Measurements from ENCODE around the gene MYBPC3. TPM values are rescaled to one million over a fixed set of nuclear protein-coding genes. Genes with fewer than 3 reads are reported as not detected.

The MYBPC3 gene
- total RNA-seq, 4 donors from 2014 or later, result 0.21 to 0.60 TPM; not detected in 2

- H3K4me3 ChIP-seq, result no peak overlapping the region
- TF ChIP-seq POLR2A (IDR thresholded peaks at IDR 0.05) (no peak), CTCF (IDR thresholded peaks at IDR 0.05) (no peak), EP300 (IDR thresholded peaks at IDR 0.05) (no peak)
- H3K27me3 ChIP-seq, result no peaks in the 10 kb centered on the region
- H3K4me1 ChIP-seq, result peaks cover 0 to 15% (median 0%) of the 10 kb centered on the region in 4 donors
- no peaks in the 10 kb centered on the region for H3K36me3 ChIP-seq
- H3K27ac ChIP-seq, result no peak overlapping the region
- DNase-seq (ENCODE audit: low spot score in 2 of 2), result no peak
- WGBS, 2 donors, result 82 to 90% methylated on average over 6 of the region's 6 CpGs
- no peaks in the 10 kb centered on the region for H3K9me3 ChIP-seq
Observed at GRCh38 chr11:47357985-47358730, 5.7 kb upstream of the MYBPC3 start.

- H3K27me3 ChIP-seq, result no peaks in the 10 kb centered on the region
- H3K27ac ChIP-seq, result no peak overlapping the region
- TF ChIP-seq EP300 (IDR thresholded peaks at IDR 0.05) (no peak), CTCF (IDR thresholded peaks at IDR 0.05) (no peak), POLR2A (IDR thresholded peaks at IDR 0.05) (no peak)
- no peak for DNase-seq (ENCODE audit: low spot score in 2 of 2)
- 90 to 93% methylated on average over 1 of the region's 1 CpG for WGBS, 2 donors
- no peaks in the 10 kb centered on the region for H3K9me3 ChIP-seq
- H3K4me3 ChIP-seq, result no peak overlapping the region
- H3K36me3 ChIP-seq, result no peaks in the 10 kb centered on the region
- peaks cover 0 to 15% (median 0%) of the 10 kb centered on the region in 4 donors for H3K4me1 ChIP-seq
Observed at GRCh38 chr11:47356998-47357329, 4.5 kb upstream of the MYBPC3 start.

GRCh38 chr11:47356129-47356997 lies 3.9 kb upstream of the MYBPC3 start:
- Histone ChIP-seq H3K36me3 (no peaks in the 10 kb centered on the region), H3K4me1 (peaks cover 0 to 15% (median 0%) of the 10 kb centered on the region in 4 donors), H3K4me3 (no peak overlapping the region), H3K27ac (no peak overlapping the region), H3K27me3 (no peaks in the 10 kb centered on the region), H3K9me3 (no peaks in the 10 kb centered on the region)
- 88 to 91% methylated on average over 9 of the region's 9 CpGs for WGBS, 2 donors
- TF ChIP-seq EP300 (IDR thresholded peaks at IDR 0.05) (no peak), CTCF (IDR thresholded peaks at IDR 0.05) (no peak), POLR2A (IDR thresholded peaks at IDR 0.05) (no peak)
- no peak for DNase-seq (ENCODE audit: low spot score in 2 of 2)

GRCh38 chr11:47355283-47356128 lies 3.0 kb upstream of the MYBPC3 start:
- Histone ChIP-seq H3K27ac (peak overlapping the region in 3 of 4 donors; percentile 41 to 77 (median 58)), H3K36me3 (no peaks in the 10 kb centered on the region), H3K27me3 (no peaks in the 10 kb centered on the region), H3K4me1 (peaks cover 0 to 15% (median 0%) of the 10 kb centered on the region in 4 donors), H3K4me3 (peak overlapping the region; percentile 8 to 57 (median 33)), H3K9me3 (no peaks in the 10 kb centered on the region)
- TF ChIP-seq EP300 (IDR thresholded peaks at IDR 0.05), result peak in 1 of 2 donors; percentile 59
- TF ChIP-seq POLR2A (IDR thresholded peaks at IDR 0.05), result no peak
- TF ChIP-seq CTCF (IDR thresholded peaks at IDR 0.05), result peak; percentile 85 to 95 (median 91)
- WGBS, 2 donors, result 37 to 39% methylated on average over 40 to 47 of the region's 47 CpGs
- DNase-seq (ENCODE audit: low spot score in 2 of 2), result peak; percentile 89 to 92

Measured in tibial nerve (tissue), 4 donors.